NCI-H748 treated with DMSO at 0.1 percent for 48 hours (cell line): Measurements from ENCODE around the gene LANCL3.

Experiments used
- DNase-seq: peaks from one replicate; lab custom pipeline; 2025; lab: John Stamatoyannopoulos, UW

Gene LANCL3

GRCh38 chrX:37679888-37680287, 108.4 kb downstream of the LANCL3 start:
- no peak for DNase-seq

- no peak for DNase-seq
Measured at GRCh38 chrX:37684426-37684825, 113.0 kb downstream of the LANCL3 start.

GRCh38 chrX:37684973-37685372, 113.5 kb downstream of the LANCL3 start:
- DNase-seq = no peak

GRCh38 chrX:37685381-37686359, 114.2 kb downstream of the LANCL3 start, which contains the start of gene XK:
TSS of gene XK (plus strand) at chrX:37685791. CDS start at chrX:37685962, 171 bp downstream.
- DNase-seq = peak; percentile 2

- DNase-seq = no peak
Measured at GRCh38 chrX:37686369-37686995, 115.0 kb downstream of the LANCL3 start.

- DNase-seq = no peak
Measured at GRCh38 chrX:37686996-37687395, 115.5 kb downstream of the LANCL3 start.

GRCh38 chrX:37690119-37690518, 118.7 kb downstream of the LANCL3 start:
- no peak for DNase-seq

- no peak for DNase-seq
Measured at GRCh38 chrX:37692918-37693317, 121.5 kb downstream of the LANCL3 start.

GRCh38 chrX:37697169-37697760, 125.8 kb downstream of the LANCL3 start:
- DNase-seq = no peak

GRCh38 chrX:37701588-37701987, 130.1 kb downstream of the LANCL3 start:
- no peak for DNase-seq

GRCh38 chrX:37711991-37712390, 140.5 kb downstream of the LANCL3 start:
- no peak for DNase-seq

GRCh38 chrX:37712458-37712857, 141.0 kb downstream of the LANCL3 start:
- DNase-seq = no peak

- no peak for DNase-seq
Measured at GRCh38 chrX:37714479-37714878, 143.0 kb downstream of the LANCL3 start.

GRCh38 chrX:37716602-37717001, 145.1 kb downstream of the LANCL3 start:
- DNase-seq = no peak

GRCh38 chrX:37717708-37718107, 146.2 kb downstream of the LANCL3 start:
- no peak for DNase-seq

GRCh38 chrX:37722595-37722994, 151.1 kb downstream of the LANCL3 start:
- no peak for DNase-seq

GRCh38 chrX:37726346-37726745, 154.9 kb downstream of the LANCL3 start:
- no peak for DNase-seq
